ENCODE results near the gene GJC1.
"Not testable (repeated sequence)": the region's sequence is repeated elsewhere in the genome, so short reads cannot be mapped to it uniquely, and the experiment has no call there.

GJC1 gene

GRCh38 chr17:44757045-44757917 is 72.8 kb downstream of the GJC1 start:
- no peaks in the 10 kb centered on the region for H3K9me3 ChIP-seq (ENCODE audit: insufficient read depth, low read length)
- no peak overlapping the region for H2AFZ ChIP-seq (ENCODE audit: low read depth, low read length, severe bottlenecking)
- no peak overlapping the region for H3K27ac ChIP-seq (ENCODE audit: low read depth, low read length)
- H3K9ac ChIP-seq (ENCODE audit: low read length) = no peak overlapping the region
- H3K4me3 ChIP-seq (ENCODE audit: insufficient read depth, low read length, poor library complexity, severe bottlenecking) = no peak overlapping the region
- H3K27me3 ChIP-seq (ENCODE audit: low read length) = no peaks in the 10 kb centered on the region
- no peaks in the 10 kb centered on the region for H3F3A ChIP-seq (ENCODE audit: insufficient read depth)
- no peak overlapping the region for H3K4me2 ChIP-seq (ENCODE audit: low read depth, low read length, poor library complexity, severe bottlenecking)
- TF ChIP-seq CTCF (IDR thresholded peaks at IDR 0.05; ENCODE audit: insufficient read depth, low read length, poor library complexity, severe bottlenecking) (no peak), EZH2phosphoT487 (conservative IDR thresholded peaks at IDR 0.05; ENCODE audit: low read length) (no peak)
- no peaks in the 10 kb centered on the region for H3K9me2 ChIP-seq (replicated peaks; ENCODE audit: insufficient read depth, low read length)
- no peaks in the 10 kb centered on the region for H3K79me2 ChIP-seq (ENCODE audit: insufficient read depth, low read length)
- no peaks in the 10 kb centered on the region for H4K20me1 ChIP-seq (ENCODE audit: low read depth, low read length)
- H3K36me3 ChIP-seq (ENCODE audit: low read length) = no peaks in the 10 kb centered on the region

- H3K36me3 ChIP-seq (ENCODE audit: low read length); H3K27ac ChIP-seq (ENCODE audit: low read depth, low read length); H3K27me3 ChIP-seq (ENCODE audit: low read length); H3K9me2 ChIP-seq (replicated peaks; ENCODE audit: insufficient read depth, low read length); H3K9me3 ChIP-seq (ENCODE audit: insufficient read depth, low read length); H3F3A ChIP-seq (ENCODE audit: insufficient read depth); H3K4me3 ChIP-seq (ENCODE audit: insufficient read depth, low read length, poor library complexity, severe bottlenecking); H3K79me2 ChIP-seq (ENCODE audit: insufficient read depth, low read length); H3K9ac ChIP-seq (ENCODE audit: low read length); H3K4me2 ChIP-seq (ENCODE audit: low read depth, low read length, poor library complexity, severe bottlenecking); H4K20me1 ChIP-seq (ENCODE audit: low read depth, low read length); H2AFZ ChIP-seq (ENCODE audit: low read depth, low read length, severe bottlenecking): not testable (repeated sequence)
These were observed 74.9 kb downstream of the GJC1 start for GRCh38 chr17:44755180-44755579.

- no peaks in the 10 kb centered on the region for H3F3A ChIP-seq (ENCODE audit: insufficient read depth)
- H2AFZ ChIP-seq (ENCODE audit: low read depth, low read length, severe bottlenecking) = no peak overlapping the region
- no peak for TF ChIP-seq CTCF (IDR thresholded peaks at IDR 0.05; ENCODE audit: insufficient read depth, low read length, poor library complexity, severe bottlenecking)
- TF ChIP-seq EZH2phosphoT487 (conservative IDR thresholded peaks at IDR 0.05; ENCODE audit: low read length) = no peak
- H3K36me3 ChIP-seq (ENCODE audit: low read length) = no peaks in the 10 kb centered on the region
- no peaks in the 10 kb centered on the region for H3K79me2 ChIP-seq (ENCODE audit: insufficient read depth, low read length)
- no peak overlapping the region for H3K9ac ChIP-seq (ENCODE audit: low read length)
- no peak overlapping the region for H3K4me2 ChIP-seq (ENCODE audit: low read depth, low read length, poor library complexity, severe bottlenecking)
- H3K27me3 ChIP-seq (ENCODE audit: low read length) = no peaks in the 10 kb centered on the region
- H4K20me1 ChIP-seq (ENCODE audit: low read depth, low read length) = no peaks in the 10 kb centered on the region
- no peaks in the 10 kb centered on the region for H3K9me2 ChIP-seq (replicated peaks; ENCODE audit: insufficient read depth, low read length)
- no peak overlapping the region for H3K4me3 ChIP-seq (ENCODE audit: insufficient read depth, low read length, poor library complexity, severe bottlenecking)
- H3K9me3 ChIP-seq (ENCODE audit: insufficient read depth, low read length) = no peaks in the 10 kb centered on the region
- no peak overlapping the region for H3K27ac ChIP-seq (ENCODE audit: low read depth, low read length)
These were observed 75.8 kb downstream of the GJC1 start for GRCh38 chr17:44754276-44754675.
